HT-29 (cell line): ENCODE data around the gene ADCY9. TPM values are rescaled to one million over a fixed set of nuclear protein-coding genes. Genes with fewer than 3 reads are reported as not detected.
A peak's percentile ranks its signal among the peaks of the same experiment; 100 is the strongest.
"Not testable (repeated sequence)": the region's sequence is repeated elsewhere in the genome, so short reads cannot be mapped to it uniquely, and the experiment has no call there.

Experiments used
- DNase-seq: peaks from one replicate; pipeline ENCODE4 v3.0.0-alpha.2; 2015; ENCODE audit warnings: low spot score
- total RNA-seq: library from RNA; depleted of rRNA; stranded (reverse); fragments of >200 nt; shearing (Covaris generic); gene quantifications from 2 replicates; pipeline ENCODE4 v1.2.3, GENCODE V29; 2014

The ADCY9 gene
- total RNA-seq, 1 experiment from 2014 or later: 1.8 TPM

DNA sequence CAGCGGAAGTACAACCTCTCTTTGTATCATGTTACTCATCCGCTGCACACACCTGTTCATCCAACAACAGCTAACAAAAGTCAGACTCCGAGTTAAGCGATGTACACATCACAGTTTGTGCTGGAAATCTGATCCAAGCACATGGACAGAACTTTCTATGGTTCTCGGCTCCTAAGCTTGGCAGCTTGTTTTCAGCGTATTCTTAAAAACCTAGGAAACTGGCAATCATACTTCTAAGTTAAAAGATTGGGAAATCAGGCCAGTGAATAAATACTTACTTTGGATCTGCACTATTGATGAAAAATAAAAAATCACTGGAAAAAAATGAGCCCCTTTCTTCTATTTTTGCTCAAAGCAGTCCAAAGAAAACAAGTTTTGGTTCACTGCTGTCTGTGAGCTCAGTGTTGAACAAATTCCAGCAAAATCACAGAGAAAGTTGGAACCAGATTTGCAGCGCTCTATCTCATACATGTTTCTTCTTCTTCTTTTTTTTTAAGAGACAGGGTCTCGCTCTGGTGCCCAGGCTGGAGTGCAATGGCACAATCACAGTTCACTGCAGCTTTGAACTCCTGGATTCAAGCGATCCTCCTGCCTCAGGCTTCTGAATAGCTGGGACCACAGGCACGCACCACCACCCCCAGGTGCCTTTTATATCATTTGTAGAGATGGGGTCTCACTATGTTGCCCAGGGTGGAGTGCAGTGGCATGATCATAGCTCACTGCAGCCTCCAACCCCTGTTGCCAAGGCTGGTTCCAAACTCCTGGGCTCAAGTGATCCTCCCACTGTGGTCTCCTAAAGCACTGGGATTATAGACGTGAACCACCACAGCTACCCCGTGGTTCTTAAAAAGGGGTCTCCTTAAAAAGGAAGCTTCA lies 164.1 kb downstream of the ADCY9 start:
- no peak for DNase-seq

DNA sequence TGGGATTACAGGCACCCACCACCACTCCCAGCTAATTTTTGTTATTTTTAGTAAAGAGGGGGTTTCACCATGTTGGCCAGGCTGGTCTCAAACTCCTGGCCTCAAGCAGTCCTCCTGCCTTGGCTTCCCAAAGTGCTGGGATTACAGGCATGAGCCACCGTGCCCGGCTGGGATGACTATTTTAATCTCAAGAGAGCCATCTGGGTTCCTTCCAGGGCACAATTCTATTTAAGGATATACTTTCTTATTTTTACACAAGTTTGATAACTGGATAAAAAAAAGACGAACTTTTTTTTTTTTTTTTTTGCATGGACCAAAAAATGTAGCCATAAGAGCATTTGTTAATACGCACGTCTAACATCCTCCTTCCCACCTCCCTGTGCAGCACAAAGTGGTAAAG lies 164.9 kb downstream of the ADCY9 start:
- DNase-seq: not testable (repeated sequence)

DNA sequence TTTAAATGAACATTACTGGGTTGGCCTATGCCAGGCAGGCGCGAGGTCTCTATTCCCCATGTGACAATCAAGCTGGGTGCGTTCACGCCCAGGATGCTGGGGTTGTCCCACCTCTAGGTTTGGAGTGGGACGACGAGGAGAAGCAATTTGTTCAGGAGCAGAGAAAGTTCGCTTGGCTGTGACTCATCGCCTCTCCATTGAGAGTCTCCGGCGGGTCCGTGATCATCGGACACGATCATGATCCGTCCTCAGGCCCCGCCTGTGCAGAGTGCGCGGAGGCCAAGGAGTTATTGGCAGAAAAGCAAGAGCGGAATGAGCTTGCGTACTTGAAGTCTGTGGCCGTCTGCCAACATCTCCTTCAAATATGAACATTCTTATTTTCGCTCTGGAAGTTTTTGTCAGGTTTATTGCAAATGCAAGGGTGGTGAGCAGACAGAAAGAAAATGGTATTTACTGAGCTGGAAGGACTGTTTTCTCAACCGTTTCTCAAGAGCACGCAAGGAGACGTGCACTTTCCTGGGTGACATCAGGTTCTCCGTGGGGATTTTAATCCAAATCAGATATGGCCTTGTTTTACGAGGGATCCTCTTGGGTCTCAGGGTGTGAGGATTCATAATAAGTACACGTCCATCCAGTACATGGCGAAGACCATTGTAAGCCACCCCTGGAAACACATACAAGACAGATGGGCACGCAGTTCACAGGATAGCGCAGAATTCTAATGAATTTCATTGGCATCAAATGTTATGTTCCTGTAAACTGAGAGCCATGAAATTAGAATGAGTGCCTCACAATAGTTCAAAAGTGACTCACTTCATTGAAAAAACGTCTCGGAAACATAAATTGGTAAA lies 165.7 kb downstream of the ADCY9 start:
- peak; percentile 36 for DNase-seq

- DNase-seq: no peak
Observed at GRCh38 chr16:3949946-3950342, 166.3 kb downstream of the ADCY9 start.

GRCh38 chr16:3949287-3949686 lies 167.0 kb downstream of the ADCY9 start:
- no peak for DNase-seq

GRCh38 chr16:3948378-3948995 lies 167.8 kb downstream of the ADCY9 start:
- DNase-seq: no peak

- DNase-seq: no peak
Observed at GRCh38 chr16:3946604-3947180, 169.6 kb downstream of the ADCY9 start.

GRCh38 chr16:3945751-3946603 lies 170.3 kb downstream of the ADCY9 start:
- DNase-seq: peak; percentile 49

DNA sequence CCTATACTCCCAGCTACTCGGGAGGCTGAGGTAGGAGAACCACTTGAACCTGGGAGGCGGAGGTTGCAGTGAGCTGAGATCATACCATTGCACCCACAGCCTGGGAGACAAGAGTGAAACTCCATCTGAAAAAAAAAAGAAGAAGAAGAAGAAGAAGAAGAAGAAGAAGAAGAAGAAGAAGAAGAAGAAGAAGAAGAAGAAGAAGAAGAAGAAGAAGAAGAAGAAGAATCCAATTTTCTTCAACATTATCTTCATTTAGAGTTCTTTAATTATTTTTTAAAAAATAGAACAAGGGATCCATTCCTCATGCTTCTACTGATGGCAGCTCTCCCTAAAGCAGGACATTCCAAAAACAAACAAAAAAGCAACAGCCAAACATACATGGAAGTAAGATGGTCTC lies 171.8 kb downstream of the ADCY9 start:
- DNase-seq: not testable (repeated sequence)

GRCh38 chr16:3942146-3942545 lies 174.1 kb downstream of the ADCY9 start:
- not testable (repeated sequence) for DNase-seq

- DNase-seq: peak; percentile 30
Observed at GRCh38 chr16:3938843-3939624, 177.2 kb downstream of the ADCY9 start.

DNA sequence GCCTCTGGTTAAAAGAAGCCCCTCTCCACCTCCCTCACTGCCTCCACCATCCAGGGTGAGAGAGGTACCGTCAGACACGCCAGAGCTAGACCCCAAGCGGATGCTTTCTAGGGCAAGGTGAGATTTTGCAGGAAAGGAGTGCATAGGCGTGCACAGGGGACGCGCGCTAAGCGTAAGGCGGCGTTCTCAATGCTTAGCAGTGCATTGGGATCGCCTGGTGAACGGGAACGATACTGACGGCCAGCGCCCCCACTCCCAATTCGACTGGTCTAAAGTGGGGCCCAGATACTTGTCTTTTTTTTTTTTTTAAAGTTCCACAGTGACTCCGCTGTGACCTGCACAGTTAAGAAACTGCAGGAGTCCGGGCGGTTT lies 177.8 kb downstream of the ADCY9 start:
- no peak for DNase-seq

DNA sequence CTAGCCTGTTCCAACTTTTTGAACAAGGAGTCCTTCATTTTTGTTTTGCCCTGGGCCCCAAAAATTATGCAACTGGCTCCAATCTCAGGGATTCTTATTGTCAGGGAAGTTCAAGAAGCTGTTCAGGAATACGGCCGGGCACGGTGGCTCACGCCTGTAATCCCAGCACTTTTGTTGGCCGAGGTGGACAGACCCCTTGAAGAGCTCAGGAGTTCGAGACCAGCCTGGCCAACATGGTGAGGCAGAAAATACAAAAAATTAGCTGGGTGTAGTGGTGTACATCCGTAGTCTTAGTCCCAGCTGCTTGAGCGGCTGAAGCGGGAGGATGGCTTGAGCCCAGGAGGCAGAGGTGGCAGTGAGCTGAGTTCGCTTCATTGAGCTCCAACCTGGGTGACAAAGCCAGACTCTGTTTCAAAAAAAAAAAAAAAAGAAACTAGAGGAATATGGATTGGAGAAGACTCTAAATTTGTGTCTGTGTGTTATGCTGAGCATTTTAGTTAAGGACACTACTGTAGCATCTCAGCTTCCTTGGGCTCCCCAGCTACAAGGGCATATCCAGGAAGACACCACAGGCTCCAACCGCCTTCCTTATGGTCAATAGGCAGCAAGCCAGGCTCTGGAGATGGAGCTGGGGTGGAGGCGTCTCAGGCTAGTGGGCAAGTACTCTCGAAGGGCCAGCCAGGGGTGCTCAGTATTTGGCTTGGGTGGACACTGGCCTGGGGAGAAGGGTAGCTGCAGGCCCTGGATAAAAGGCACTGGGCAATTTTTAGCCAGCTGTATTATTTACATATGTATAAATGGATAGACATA lies 179.0 kb downstream of the ADCY9 start:
- no peak for DNase-seq

DNA sequence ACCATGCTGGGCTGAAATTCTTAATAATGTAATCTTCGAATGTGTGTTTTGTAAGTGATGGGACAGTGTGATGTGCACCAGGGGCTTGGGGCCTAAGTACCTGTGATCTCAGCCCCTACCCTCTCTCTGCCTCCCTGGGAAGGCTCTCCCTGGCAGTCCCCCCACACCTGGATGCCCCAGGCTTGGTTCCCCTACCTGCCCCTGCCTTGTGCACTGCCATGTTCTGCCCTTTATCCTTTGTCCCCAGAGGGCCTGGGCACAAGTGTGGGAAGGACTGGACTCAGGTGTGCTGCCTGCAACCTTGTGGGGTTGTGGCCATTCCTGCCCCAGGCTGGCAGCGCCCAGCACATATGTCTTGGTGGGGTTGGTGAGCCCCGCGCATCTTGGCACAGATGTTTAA lies 180.3 kb downstream of the ADCY9 start:
- DNase-seq: no peak

GRCh38 chr16:3934491-3935181 lies 181.6 kb downstream of the ADCY9 start:
- DNase-seq: no peak

DNA sequence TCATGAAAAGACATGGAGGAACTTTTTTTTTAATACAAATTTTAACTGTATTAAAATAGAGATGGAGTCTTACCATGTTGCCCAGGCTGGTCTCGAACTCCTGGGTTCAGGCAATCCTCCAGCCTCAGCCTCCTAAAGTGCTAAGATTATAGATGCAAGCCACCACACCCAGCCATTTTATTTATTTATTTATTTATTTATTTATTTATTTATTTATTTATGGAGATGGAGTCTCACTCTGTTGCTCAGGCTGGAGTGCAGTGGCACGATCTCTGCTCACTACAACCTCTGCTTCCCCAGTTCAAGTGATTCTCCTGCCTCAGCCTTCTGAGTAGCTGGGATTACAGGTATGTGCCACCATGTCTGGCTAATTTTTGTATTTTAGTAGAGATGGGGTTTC lies 189.1 kb downstream of the ADCY9 start:
- DNase-seq: not testable (repeated sequence)

GRCh38 chr16:3924763-3925162 lies 191.5 kb downstream of the ADCY9 start:
- no peak for DNase-seq

- DNase-seq: no peak
Observed at GRCh38 chr16:3922241-3922640, 194.0 kb downstream of the ADCY9 start.

DNA sequence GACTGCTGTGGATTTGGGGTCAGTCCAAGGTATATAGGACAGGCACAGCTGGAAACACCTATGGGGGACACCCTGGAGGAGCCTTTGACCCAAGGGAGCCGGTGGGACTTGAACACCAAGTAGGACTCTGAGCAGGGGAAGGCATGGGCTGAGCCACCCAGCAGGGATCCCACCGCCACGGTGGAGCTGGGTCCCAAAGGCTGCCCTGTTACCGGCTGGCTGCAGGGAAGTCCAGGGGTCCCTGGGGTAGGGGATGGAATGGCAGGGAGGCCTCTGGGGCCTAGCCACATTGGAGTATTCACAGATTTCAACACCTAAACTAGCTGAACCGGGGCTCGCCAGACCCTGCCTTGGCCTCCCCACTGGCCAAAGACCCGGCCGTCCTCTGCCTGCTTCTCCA lies 196.0 kb downstream of the ADCY9 start:
- DNase-seq: no peak
